ENCODE results near the gene TSC22D1.

DNA sequence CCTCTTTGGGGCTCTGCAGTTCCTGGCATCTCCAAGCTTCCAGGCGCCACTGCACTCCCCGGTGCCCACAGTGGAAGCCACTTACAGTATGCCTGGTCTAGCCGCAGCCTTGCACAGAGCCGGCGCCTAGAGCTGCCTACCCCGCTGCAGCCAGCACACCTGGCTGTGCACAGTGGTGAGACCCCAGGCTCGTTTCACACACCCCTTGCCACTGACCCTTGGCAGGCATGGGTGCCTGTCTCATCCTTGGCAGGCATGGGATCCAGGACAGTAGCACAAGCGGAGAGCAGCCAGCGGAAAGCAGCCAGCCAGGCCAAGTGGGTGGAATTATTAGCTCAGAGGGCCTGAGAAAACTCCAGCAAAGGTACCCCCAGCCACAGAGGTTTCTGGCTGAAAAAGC, 116.5 kb downstream of the TSC22D1 start:
- TF ChIP-seq, protein P1, sequence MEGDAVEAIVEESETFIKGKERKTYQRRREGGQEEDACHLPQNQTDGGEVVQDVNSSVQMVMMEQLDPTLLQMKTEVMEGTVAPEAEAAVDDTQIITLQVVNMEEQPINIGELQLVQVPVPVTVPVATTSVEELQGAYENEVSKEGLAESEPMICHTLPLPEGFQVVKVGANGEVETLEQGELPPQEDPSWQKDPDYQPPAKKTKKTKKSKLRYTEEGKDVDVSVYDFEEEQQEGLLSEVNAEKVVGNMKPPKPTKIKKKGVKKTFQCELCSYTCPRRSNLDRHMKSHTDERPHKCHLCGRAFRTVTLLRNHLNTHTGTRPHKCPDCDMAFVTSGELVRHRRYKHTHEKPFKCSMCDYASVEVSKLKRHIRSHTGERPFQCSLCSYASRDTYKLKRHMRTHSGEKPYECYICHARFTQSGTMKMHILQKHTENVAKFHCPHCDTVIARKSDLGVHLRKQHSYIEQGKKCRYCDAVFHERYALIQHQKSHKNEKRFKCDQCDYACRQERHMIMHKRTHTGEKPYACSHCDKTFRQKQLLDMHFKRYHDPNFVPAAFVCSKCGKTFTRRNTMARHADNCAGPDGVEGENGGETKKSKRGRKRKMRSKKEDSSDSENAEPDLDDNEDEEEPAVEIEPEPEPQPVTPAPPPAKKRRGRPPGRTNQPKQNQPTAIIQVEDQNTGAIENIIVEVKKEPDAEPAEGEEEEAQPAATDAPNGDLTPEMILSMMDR (conservative IDR thresholded peaks at IDR 0.05; ENCODE audit: low read depth, low read length), result no peak
- TF ChIP-seq EZH2 (IDR thresholded peaks at IDR 0.05; ENCODE audit: borderline replicate concordance, low read depth, low read length, poor library complexity, severe bottlenecking), result no peak

All from A673 (cell line).